HG03442 (cell line): Measurements from ENCODE around the gene FGF14.
"Not testable (repeated sequence)": the region's sequence is repeated elsewhere in the genome, so short reads cannot be mapped to it uniquely, and the experiment has no call there.

Source experiments
- ATAC-seq: cut with Tn5 transposase; IDR thresholded peaks from one replicate; pipeline ENCODE4 v1.9.1; 2021; ENCODE audit warnings: mild to moderate bottlenecking, moderate library complexity; ENCODE audit not compliant: unreplicated experiment

Gene FGF14

DNA sequence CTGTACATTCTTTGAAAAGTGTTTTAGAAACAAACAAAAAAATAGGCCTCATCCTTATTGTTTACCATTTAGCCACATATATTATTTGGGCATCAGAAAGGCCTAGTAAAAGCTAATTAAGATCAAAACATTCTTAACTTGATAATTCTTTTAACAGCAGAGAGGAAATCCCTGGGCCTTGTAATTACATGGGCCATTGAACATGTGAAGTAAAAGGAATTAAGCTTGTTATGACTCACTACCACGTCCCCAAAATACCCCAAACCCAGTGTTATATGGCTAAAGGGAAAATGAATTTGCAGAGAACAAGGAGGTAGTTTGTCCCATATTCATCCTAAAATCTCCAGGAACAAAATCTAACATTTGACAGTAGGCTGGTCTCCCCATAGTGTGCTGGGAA, 509.6 kb downstream of the FGF14 start:
- ATAC-seq = no peak

DNA sequence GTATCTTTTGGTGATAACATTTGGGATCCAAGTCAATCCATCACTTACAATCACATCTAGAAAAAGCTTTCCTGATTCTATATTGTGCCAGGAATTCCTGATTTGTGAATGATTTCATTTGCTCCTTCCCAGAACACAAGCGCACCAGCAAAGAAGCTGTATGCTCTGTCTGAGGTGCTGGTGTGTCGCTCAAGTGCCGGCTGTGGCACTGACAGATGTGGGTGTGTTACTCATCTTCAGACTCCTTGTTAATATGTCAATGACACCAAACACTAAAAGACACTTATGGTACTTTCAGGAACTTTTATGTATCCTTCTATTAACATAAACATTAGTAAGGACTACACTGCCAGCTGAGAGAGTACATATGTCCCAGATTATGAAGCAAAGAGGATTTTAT, 520.3 kb downstream of the FGF14 start:
- no peak for ATAC-seq

DNA sequence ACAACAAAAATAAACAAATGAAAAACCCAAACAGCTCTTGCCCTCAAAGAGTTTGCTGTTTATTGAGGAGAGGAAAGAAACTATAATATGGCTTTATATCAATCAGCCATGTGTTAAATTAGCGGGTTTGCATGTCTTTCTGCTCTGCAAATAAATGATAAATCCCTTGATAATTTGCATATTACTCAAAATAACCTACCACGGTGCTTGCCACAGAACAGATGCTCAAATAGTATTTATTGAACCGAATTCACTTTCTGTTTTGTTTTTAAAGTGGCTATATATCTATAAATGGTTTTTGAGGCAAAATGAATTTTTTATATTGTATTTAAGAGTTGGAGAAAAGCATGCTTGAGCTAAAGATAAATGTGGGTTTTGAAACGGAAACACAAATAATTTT, 521.3 kb downstream of the FGF14 start:
- peak; percentile 52 for ATAC-seq

DNA sequence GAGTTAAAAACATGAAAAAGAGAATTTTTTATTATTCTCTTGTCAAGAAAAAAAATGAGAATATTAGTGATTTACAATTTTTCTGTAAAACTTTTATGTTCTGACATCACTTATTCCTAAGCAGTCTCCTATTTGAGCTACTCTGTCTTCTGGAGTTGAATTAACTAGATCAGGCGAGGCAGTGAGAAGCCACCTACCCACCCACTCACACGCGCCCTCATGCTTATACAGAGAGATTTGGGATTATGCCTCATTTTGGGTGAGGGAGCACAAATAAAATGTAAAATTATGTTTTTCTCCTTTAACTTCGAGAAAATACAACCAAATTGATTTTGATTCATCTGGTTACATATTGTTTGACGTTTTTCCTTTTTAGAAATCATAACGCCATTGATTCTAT, 524.9 kb downstream of the FGF14 start:
- no peak for ATAC-seq

DNA sequence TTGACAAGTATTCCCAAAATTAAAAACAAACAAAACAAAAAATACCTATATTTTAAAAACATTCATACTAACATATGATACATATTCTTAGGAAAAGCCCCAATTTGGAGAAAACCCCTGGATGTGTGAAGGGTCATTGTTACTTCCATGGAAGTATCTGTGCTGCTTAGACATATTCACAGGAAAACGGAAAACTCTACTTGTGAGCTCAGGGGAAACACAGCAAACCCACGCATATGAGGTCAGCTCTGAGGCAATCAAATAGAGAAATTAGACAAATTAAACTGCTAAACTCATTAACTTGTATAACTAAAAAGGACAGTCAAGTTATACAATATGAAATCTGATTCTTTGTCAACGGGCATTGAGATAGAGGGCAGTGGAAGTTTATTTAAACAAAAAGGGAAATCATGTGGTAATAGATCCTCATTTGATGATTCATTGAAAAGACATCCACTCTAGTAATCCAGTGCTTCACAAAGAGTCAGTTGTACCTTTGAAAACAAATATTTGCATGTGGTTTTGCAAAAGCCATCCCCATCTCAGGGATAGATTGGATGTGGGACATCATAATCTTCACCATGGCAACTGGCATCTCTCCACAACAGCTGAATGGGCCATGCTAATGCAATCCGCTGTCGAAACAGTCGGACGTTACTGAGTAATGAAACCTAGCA, 526.0 kb downstream of the FGF14 start:
- ATAC-seq = no peak

DNA sequence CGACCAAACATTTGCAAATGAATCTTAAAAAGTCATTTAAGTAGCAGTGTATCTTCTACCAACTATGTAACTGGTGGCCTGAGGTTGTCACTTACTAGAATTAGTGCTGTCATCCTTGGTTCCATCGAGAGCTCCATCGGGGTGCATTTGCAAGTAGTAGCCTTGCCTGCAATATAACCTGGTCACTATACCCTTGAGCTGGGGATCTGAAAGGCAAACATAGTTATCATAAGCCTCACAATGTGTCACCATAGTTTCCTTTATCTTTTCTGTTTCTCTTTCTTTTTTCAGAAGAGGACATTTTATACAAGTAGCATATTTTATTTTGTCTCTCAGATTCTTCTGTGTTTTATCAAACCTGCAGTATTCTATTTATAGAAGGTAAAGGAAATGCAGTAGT, 526.8 kb downstream of the FGF14 start:
- no peak for ATAC-seq

DNA sequence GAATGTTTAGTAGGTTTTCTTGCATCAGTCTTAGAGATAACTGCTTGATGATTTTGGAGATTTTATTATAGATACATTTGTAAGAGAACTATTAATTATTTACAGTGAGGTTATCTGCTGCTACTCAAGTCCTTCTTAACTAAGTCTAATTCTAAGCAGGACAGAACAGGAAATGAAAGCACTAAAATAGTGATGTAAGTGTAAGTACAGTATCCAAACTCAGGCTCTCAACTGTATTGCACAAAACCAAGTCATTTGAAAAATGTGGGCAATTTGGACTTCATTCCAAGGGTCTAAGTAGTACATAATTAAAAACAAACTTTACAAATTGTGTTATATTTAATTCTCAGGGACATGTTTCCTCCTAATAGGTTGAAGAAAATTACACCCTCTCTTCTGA, 532.3 kb downstream of the FGF14 start:
- ATAC-seq = peak; percentile 66

DNA sequence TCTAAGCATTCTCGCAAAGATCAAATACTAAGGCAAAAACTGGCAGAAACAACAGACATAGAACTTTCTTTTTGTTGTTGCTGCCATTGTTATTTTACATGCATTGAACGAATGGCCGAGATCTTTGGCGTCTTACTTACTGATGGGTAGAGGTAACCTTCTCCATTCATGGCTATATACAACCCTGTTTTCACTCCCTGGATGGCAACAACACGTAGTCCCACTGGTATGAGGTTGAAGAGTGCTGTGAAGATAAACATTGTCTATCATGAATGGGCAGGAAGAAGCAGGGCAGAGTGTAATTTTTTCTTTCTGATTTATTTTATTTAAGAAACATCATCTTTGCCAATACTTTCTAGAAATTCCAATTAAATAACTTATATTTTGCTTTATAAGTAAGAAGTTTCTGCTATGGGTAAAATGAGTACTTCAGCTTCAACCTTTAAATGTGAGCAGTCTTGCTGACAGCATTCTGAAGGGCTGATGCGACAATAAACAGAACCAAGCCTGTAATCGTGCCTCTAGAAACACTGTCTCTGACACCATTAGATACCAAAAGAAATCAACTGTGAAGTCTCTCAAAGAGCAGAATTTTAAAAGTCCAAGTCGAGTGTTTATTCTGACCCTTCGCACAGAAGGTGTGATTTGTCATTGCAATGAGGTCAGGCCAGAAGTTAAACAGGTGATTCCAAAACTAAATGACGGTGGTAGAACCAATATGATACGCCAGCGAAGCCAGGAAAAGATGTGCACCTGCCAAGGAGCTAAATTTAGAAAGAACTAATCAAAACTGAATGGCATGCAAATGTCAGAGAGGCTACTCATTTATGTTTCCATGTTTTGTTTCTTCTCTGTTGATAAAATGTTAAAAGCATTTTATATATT, 533.0 kb downstream of the FGF14 start:
- no peak for ATAC-seq

DNA sequence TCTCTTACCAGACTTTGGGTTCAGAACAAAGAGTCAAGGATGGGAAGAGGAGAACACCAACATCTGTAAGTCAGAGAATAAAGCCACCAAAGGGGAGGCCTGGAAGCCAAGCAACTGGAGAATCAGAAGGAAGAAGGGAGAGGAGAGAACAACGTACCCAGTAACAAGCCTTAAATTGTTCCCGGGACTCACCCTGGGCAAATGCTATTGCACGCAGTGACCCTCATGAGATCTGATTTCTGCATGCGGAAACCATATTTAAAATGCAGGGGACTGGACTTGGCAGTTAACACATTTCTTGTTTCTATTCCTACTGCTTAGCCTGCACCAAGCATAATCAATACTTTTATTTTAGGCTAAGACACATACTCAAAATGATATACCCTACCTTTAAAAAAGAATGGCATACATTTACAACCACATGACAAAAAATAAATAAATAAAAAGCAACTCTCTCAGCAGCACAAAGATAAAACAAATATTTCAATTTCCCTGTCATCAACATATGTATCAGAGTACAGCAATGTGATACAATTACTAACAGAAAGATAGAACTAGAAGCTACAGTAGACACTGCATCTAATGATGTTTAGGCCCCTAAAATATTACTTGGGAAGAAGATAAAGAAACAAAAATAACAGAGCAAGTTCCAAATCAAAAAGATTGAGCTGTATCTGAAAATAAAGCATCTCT, 534.8 kb downstream of the FGF14 start:
- ATAC-seq = no peak

DNA sequence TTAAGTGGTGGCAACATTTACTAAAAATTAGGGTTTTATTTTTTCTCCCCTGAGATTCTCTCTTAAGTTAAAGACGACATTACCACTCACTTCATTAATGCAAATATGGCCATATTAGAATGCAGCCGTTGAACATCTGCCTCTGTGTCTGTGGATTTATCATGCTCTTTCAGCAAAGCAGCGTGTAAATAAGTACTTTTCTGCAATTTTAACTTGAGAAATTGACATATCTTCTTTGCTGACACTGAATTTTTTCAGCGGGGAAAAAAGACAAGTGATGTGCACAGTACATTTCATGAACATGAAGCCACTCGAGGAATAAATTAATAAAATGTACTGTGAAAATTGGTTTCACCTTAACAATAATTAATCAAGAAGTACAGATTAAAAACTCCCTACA, 543.0 kb downstream of the FGF14 start:
- ATAC-seq = no peak

DNA sequence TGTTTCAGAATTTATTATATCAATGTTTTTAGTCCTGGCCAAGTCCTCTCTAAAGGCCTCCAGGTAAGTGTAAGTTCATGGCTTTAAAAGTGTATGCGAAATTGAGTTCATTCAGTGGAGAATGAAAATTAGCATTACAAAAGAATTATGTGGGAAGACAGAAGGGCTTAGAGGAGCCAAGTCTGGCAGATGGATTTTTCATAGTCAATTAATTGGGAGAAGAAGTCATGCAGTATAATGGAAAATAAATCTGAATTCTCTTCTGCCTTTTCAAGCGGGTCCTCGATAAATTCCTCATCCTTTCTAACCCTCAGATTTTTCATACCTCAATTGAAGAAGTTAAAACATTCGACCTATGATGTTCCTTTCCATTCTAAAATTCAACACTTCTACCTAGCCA, 555.1 kb downstream of the FGF14 start:
- ATAC-seq = no peak

DNA sequence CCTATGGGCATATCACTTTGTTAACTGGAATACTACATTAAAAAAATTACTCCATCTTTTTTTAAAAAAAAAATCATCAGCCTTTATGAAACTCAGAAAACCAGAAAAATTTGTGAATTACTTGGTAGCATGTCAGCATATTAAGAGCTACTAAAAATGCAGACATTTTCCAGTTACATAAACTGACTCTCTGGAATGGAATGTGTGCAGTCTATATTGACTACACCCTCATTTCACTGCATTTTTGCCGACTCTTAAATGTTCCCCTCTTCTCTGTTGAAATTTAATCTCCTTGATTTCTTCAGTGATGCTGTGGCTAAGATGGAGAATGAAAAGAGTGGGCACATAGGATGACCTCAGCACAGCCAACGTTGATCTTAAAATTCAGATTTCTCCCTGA, 555.6 kb downstream of the FGF14 start:
- ATAC-seq = no peak

DNA sequence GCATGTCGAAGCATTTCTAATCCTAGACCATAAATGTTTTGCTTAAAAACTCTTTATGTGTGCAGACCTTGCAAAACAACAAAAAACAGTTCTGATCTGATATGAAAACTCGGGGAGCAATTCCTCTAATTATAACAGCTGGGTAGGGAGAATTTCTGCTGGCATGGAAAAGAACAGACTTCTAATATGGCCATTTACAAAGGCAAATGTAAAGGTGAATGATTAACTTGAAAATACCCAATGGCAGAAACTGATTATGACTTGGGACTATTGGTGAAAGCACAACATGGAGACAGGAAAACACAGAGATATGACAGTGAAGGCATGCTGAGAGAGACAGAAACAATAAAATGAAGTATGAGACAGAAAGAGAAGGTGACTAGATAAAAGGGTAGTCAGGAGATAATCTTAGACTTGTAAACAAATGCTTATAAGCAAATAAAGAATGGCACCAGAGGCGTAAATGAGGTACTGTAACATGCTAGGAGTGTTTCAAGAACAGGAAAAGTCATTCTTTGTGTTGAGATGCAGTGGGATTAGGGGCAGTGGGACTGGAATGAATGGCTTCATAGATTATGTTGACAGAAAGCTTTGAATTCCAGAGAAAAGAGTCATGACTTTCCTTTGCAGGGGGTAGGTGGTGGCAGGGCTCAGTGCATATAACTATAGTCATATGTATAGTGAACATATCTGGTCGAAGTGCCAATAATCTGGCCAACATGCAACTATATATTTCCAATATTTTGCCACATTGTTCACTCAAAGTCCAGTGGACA, 556.4 kb downstream of the FGF14 start:
- no peak for ATAC-seq

DNA sequence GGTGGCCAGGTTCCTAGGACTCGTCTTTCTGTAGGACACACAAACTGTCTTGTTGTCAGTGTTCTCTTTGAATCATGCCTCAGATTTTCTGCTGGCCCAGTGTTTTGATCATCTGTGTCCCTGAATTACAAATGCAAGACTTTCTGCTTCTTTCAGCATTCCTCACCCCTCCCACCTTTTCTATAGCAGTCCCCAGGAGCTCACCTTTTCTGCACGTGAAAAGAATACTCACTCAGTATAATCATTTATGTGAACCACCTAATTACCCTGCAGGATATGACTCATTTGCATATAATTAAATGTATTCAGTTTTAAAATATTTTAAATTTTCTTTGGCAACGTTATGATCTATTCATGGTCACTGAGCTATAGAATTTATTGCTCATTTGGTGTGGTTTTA, 560.1 kb downstream of the FGF14 start:
- ATAC-seq = no peak

DNA sequence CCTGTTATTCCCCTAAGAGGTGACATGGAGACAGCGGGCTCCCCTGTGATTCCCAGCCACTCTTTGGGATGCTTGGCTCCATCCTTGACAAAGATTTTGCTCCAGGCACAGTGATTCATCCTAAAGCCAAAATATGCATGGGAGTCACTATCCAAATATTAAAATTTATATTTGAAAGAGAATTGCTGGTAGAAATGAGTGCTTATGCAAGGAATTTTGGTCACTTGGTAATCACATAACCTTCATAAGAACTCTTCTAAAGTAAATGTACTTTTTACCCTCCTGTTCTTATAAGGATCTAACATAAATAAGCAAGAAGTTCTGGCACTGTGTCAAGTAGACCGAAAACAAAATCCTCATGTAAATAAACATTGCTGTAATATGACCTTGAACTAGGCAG, 563.5 kb downstream of the FGF14 start:
- no peak for ATAC-seq

DNA sequence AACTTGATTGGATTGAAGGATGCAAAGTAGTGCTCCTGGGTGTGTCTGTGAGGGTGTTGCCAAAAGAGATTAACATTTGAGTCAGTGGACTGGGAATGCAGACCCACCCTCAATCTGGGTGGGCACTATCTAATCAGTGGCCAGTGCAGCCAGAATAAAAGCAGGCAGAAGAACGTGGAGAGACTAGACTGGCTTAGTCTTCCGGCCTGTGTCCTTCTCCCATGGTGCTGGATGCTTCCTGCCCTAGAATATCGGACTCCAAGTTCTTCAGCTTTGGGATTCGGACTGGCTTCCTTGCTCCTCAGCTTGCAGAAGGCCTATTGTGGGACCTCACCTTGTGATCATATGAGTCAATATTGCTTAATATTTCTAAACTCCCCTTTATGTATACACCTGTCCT, 564.1 kb downstream of the FGF14 start:
- not testable (repeated sequence) for ATAC-seq

DNA sequence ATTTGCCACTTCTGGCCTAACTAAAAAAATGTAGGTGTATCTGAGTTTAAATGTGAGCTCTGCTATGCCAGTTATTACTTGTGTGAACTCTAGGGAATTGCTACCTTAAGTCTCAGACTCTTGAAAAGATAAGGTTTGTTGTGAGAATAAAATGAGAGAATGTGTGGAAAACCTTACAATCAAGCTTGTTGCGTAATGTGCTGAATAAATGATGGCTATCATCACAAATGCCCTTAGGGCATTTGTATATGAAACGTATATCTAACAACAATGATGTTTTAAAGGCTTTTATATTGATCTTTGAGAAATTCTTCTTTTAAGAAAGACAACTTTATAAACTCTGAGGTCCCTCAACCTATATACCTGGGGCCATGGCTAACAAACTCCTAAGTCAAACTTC, 564.6 kb downstream of the FGF14 start:
- ATAC-seq = no peak

DNA sequence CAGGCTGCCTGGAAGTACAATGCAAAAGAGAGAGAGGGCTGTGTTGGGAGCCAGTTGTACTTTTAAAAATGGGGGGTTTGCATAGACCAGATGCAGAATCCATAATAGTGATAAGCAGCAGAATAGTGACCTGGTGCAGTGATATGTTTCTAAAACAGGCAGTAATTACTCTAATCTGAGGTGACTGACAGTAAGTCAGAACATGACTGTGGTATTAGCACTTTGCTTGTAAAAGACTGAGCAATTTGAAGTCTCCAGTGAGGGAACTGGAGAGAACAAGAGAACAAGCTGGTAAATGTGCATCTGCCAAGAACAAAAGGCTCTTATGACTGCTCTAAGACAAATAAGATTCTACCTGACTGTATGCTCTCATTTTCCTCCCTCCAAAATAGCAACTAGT, 565.9 kb downstream of the FGF14 start:
- ATAC-seq = no peak

DNA sequence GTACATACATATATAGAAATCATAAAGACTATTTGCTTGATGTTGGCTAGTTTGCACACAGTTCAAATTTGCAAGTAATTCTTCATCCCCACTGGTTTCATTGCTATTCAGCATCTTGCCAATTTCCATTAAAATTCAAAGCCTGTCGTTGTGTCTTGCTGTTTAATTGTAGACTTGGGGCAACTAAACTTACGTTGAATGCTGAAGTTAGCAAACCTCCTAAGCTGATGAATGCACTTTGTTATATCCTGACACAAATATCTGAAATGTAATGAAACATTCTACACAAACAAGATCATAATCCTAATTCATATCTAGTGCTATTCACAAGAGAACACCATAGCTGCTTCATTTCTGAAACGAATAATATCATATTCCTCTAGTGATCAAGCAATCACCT, 568.2 kb downstream of the FGF14 start:
- ATAC-seq = no peak

DNA sequence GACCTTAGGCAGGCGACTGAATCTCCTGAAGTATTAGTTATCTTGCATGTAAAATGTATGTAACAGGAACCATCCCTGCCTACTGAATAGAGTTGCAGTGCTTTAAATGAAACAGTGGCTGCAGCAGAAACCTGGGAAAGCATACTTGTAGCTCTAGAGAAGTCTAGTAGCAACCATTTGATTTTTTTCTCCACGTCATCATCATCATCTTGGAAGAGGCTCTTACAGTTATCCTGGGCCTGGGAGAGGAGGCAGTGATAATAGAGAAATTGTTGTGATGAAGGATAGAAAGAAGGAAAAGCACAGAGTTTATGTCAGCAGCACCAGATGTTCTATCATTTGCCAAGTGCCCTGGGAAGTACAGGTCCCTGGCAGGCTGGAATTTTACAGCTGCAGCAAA, 571.8 kb downstream of the FGF14 start:
- ATAC-seq = no peak

DNA sequence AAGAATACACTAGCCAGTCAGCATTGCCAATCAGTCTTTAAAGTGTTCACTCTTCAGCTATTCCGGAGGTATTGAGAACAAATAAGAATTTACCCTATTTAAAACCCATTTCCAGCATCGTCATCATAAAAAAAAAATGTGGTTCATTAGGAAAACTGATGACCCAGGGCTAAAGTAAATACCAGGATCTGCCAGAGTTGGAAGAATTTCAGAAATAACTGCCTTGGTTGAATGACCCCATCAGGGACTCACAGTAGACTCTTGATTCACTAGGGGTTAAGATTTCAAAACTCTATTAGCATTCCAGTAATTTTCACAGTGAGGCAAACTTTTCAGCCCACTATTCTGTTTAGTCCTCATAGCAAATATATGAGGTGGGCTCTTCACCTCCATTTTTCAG, 572.4 kb downstream of the FGF14 start:
- no peak for ATAC-seq
